IMR-90 (cell line): Measurements from ENCODE around the gene PINK1. TPM values are rescaled to one million over a fixed set of nuclear protein-coding genes. Genes with fewer than 3 reads are reported as not detected.

Experiments used
- ATAC-seq: fragments of 200-7000 bp; cut with Tn5 transposase; 2 replicates; pipeline ENCODE4 v1.9.1; 2020; ENCODE audit warnings: low read depth, mild to moderate bottlenecking, moderate library complexity
- BruUV-seq: library from RNA; stranded (reverse); fragments of 400-500 nt; replicated peaks from 2 replicates; lab custom pipeline; 2021; lab: Mats Ljungman, UMichigan
- CTCF ChIA-PET: fragments of 300-600 bp; formaldehyde crosslinking; extraction: SDS; loops from one replicate; lab custom pipeline; 2021; ENCODE audit warnings: antibody characterized with exemption; lab: Yijun Ruan, JAX
- POLR2A ChIA-PET: fragments of 300-600 bp; sonication (Branson Sonifier 250); formaldehyde crosslinking; loops from one replicate; lab custom pipeline; 2022; ENCODE audit warnings: antibody characterized with exemption; ENCODE audit not compliant: unreplicated experiment; lab: Charles Lee
- DNase-seq: peaks from one replicate; pipeline ENCODE4 v3.0.0; 2013
- H2AFZ ChIP-seq: replicated peaks from 2 replicates; pipeline ENCODE3; 2013; ENCODE audit warnings: low read length, mild to moderate bottlenecking; ENCODE audit not compliant: poor library complexity
- H2AK5ac ChIP-seq: 2 replicates; pipeline ENCODE4 v1.6.1; 2013; ENCODE audit warnings: low read depth, low read length, inconsistent platforms
- H2AK9ac ChIP-seq: replicated peaks from 2 replicates; pipeline ENCODE3; 2013; ENCODE audit warnings: mild to moderate bottlenecking, low read depth, low read length, moderate library complexity; ENCODE audit not compliant: poor library complexity
- H2BK120ac ChIP-seq: 2 replicates; pipeline ENCODE4 v1.6.1; 2013; ENCODE audit warnings: low read depth, low read length, inconsistent platforms
- H2BK15ac ChIP-seq: 3 replicates; pipeline ENCODE4 v1.6.1; 2013; ENCODE audit warnings: low read depth, low read length, inconsistent platforms
- H2BK20ac ChIP-seq: 2 replicates; pipeline ENCODE4 v1.6.1; 2013; ENCODE audit warnings: low read depth, mild to moderate bottlenecking, inconsistent platforms, low read length, moderate library complexity
- H2BK5ac ChIP-seq: 2 replicates; pipeline ENCODE4 v1.6.1; 2013; ENCODE audit warnings: mild to moderate bottlenecking, low read depth, low read length, inconsistent platforms; ENCODE audit not compliant: poor library complexity, severe bottlenecking
- H3K14ac ChIP-seq: replicated peaks from 2 replicates; pipeline ENCODE4 v1.6.1; 2013; ENCODE audit warnings: low read depth, low read length, inconsistent platforms
- H3K18ac ChIP-seq: 2 replicates; pipeline ENCODE4 v1.6.1; 2013; ENCODE audit warnings: low read depth, low read length, control low read depth
- H3K23ac ChIP-seq: 2 replicates; pipeline ENCODE4 v1.6.1; 2013; ENCODE audit warnings: low read depth, low read length, inconsistent platforms
- H3K27ac ChIP-seq: 2 replicates; pipeline ENCODE4 v1.5.1; 2013; ENCODE audit warnings: mild to moderate bottlenecking, control low read depth, low read length; ENCODE audit not compliant: insufficient read depth
- H3K27me3 ChIP-seq: 2 replicates; pipeline ENCODE4 v1.6.1; 2013; ENCODE audit warnings: low read length; ENCODE audit not compliant: control insufficient read depth, insufficient read depth
- H3K36me3 ChIP-seq: 2 replicates; pipeline ENCODE4 v1.6.1; 2013; ENCODE audit warnings: low read length, mixed read lengths; ENCODE audit not compliant: control insufficient read depth, insufficient read depth
- H3K4ac ChIP-seq: 2 replicates; pipeline ENCODE4 v1.6.1; 2013; ENCODE audit warnings: low read depth, low read length, inconsistent platforms
- H3K4me1 ChIP-seq: 2 replicates; pipeline ENCODE4 v1.6.1; 2013; ENCODE audit warnings: low read length, mixed read lengths; ENCODE audit not compliant: control insufficient read depth, insufficient read depth
- H3K4me2 ChIP-seq: 2 replicates; pipeline ENCODE4 v1.6.1; 2013; ENCODE audit warnings: low read depth, mild to moderate bottlenecking, control low read depth, low read length, moderate library complexity
- H3K4me3 ChIP-seq: 2 replicates; pipeline ENCODE4 v1.5.1; 2013; ENCODE audit warnings: low read depth, mild to moderate bottlenecking, control low read depth, low read length, moderate library complexity; ENCODE audit not compliant: insufficient read depth
- H3K56ac ChIP-seq: 2 replicates; pipeline ENCODE4 v1.6.1; 2013; ENCODE audit warnings: low read length, inconsistent platforms; ENCODE audit not compliant: insufficient read depth; ENCODE audit errors: extremely low read depth
- H3K79me1 ChIP-seq, 2 experiments: 2 replicates each; pipeline ENCODE4 v1.6.1; 2013; ENCODE audit warnings: low read length in 2 of 2, inconsistent platforms in 1 of 2, low read depth in 1 of 2
- H3K9ac ChIP-seq: 2 replicates; pipeline ENCODE4 v1.6.1; 2013; ENCODE audit warnings: low read depth, low read length, control low read depth
- H3K9me1 ChIP-seq: 2 replicates; pipeline ENCODE4 v1.6.1; 2013; ENCODE audit warnings: low read length, inconsistent platforms; ENCODE audit not compliant: insufficient read depth
- H3K9me3 ChIP-seq: 2 replicates; pipeline ENCODE4 v1.6.1; 2013; ENCODE audit warnings: low read length; ENCODE audit not compliant: control insufficient read depth, insufficient read depth
- H4K20me1 ChIP-seq: 2 replicates; pipeline ENCODE4 v1.6.1; 2013; ENCODE audit warnings: low read length, inconsistent platforms; ENCODE audit not compliant: insufficient read depth
- H4K5ac ChIP-seq: 2 replicates; pipeline ENCODE4 v1.6.1; 2013; ENCODE audit warnings: mild to moderate bottlenecking, low read depth, low read length, control low read depth
- H4K8ac ChIP-seq, 2 experiments: 2 replicates each; pipeline ENCODE4 v1.6.1; 2013; ENCODE audit warnings: low read depth in 2 of 2, low read length in 2 of 2, control low read depth in 1 of 2, inconsistent platforms in 1 of 2
- H4K91ac ChIP-seq: 2 replicates; pipeline ENCODE4 v1.6.1; 2013; ENCODE audit warnings: low read depth, low read length, inconsistent platforms; ENCODE audit not compliant: insufficient read depth
- BHLHE40 ChIP-seq: fragments of 150-350 bp; IDR thresholded peaks from 2 replicates; pipeline ENCODE4 v1.6.1; 2016; ENCODE audit warnings: mild to moderate bottlenecking, low read depth, low read length
- CEBPB ChIP-seq: IDR thresholded peaks from 2 replicates; pipeline ENCODE4 v1.6.1; 2012; ENCODE audit warnings: low read depth, low read length, improper control_type of control experiment
- CHD1 ChIP-seq: IDR thresholded peaks from 2 replicates; pipeline ENCODE4 v1.6.1; 2012; ENCODE audit warnings: low read depth, low read length, improper control_type of control experiment
- CTCF ChIP-seq: conservative IDR thresholded peaks from 2 replicates; pipeline ENCODE4 v1.5.1; 2012; ENCODE audit warnings: mild to moderate bottlenecking, low read depth, low read length, improper control_type of control experiment
- FOS ChIP-seq: fragments of 150-350 bp; IDR thresholded peaks from 2 replicates; pipeline ENCODE4 v1.6.1; 2016; ENCODE audit warnings: low read depth, low read length
- MAFK ChIP-seq: IDR thresholded peaks from 2 replicates; pipeline ENCODE4 v1.6.1; 2012; ENCODE audit warnings: low read depth, low read length, improper control_type of control experiment
- MAZ ChIP-seq: IDR thresholded peaks from 2 replicates; pipeline ENCODE4 v1.6.1; 2012; ENCODE audit warnings: low read depth, mild to moderate bottlenecking, low read length, improper control_type of control experiment, moderate library complexity, borderline replicate concordance
- MXI1 ChIP-seq: IDR thresholded peaks from 2 replicates; pipeline ENCODE4 v1.6.1; 2012; ENCODE audit warnings: low read depth, mild to moderate bottlenecking, low read length, moderate library complexity, borderline replicate concordance
- NFE2L2 ChIP-seq: fragments of 150-350 bp; IDR thresholded peaks from 2 replicates; pipeline ENCODE4 v1.6.1; 2016; ENCODE audit warnings: low read depth, mild to moderate bottlenecking, low read length
- POLR2A ChIP-seq: IDR thresholded peaks from 2 replicates; pipeline ENCODE4 v1.6.1; 2012; ENCODE audit warnings: mild to moderate bottlenecking, low read depth, low read length
- RAD21 ChIP-seq: IDR thresholded peaks from 2 replicates; pipeline ENCODE4 v1.6.1; 2012; ENCODE audit warnings: low read length, improper control_type of control experiment
- RCOR1 ChIP-seq: IDR thresholded peaks from 2 replicates; pipeline ENCODE4 v1.6.1; 2012; ENCODE audit warnings: mild to moderate bottlenecking, low read length, improper control_type of control experiment; ENCODE audit not compliant: insufficient replicate concordance
- RFX5 ChIP-seq: IDR thresholded peaks from 2 replicates; pipeline ENCODE4 v1.8.0; 2012; ENCODE audit warnings: low read depth, mild to moderate bottlenecking, low read length, moderate library complexity
- SMC3 ChIP-seq: fragments of 150-350 bp; IDR thresholded peaks from 2 replicates; pipeline ENCODE4 v1.6.1; 2016; ENCODE audit warnings: low read depth, mild to moderate bottlenecking, antibody characterized with exemption, low read length, moderate library complexity
- USF2 ChIP-seq: fragments of 150-350 bp; IDR thresholded peaks from 2 replicates; pipeline ENCODE4 v1.6.1; 2017; ENCODE audit warnings: mild to moderate bottlenecking, antibody characterized with exemption, low read length, low read depth
- WGBS, 2 experiments: methylation state at CpG; one replicate each; pipeline versions ENCODE4 v1.1.5 to v1.1.7; 2013; ENCODE audit warnings: missing lambda C conversion rate in 2 of 2; ENCODE audit not compliant: insufficient read length in 1 of 2; ENCODE audit errors: extremely low coverage in 2 of 2; 5-methylcytosine and 5-hydroxymethylcytosine counted together
- dilution Hi-C: fragments of 300-500 bp; cut with HindIII; formaldehyde crosslinking; loops from one replicate; pipeline ENCODE4 v1.14.3; 2018; ENCODE audit warnings: low sequenced_read_pairs; ENCODE audit not compliant: unreplicated experiment
- in situ Hi-C: fragments of 300-500 bp; cut with MboI; formaldehyde crosslinking; loops from 3 replicates; pipeline ENCODE4 v1.14.3; 2019; ENCODE audit warnings: low sequenced_read_pairs, inconsistent platforms, mixed read lengths
- intact Hi-C: fragments of 100-400 bp; cut with micrococcal nuclease; formaldehyde crosslinking; loops from 2 replicates; pipeline ENCODE4 v1.10.0; 2022
- polyA plus RNA-seq, 3 experiments: library from polyadenylated mRNA; depleted of rRNA; stranded (reverse); fragments of >200 nt; gene quantifications; 2 replicates each; pipeline ENCODE4 v1.2.3, GENCODE V29; 2012; ENCODE audit warnings: low replicate concordance in 1 of 3
- total RNA-seq: library from RNA; depleted of rRNA; stranded (reverse); fragments of >200 nt; gene quantifications from 2 replicates; pipeline ENCODE4 v1.2.3, GENCODE V29; 2012
- TF ChIP-seq, protein P1 (sequence below): fragments of 150-350 bp; IDR thresholded peaks from 2 replicates; pipeline ENCODE4 v1.6.1; 2016; ENCODE audit warnings: low read depth, mild to moderate bottlenecking, low read length, moderate library complexity, borderline replicate concordance

PINK1 gene
- total and polyA plus RNA-seq, 2 of the 4 experiments (the other 2 are of a cell fraction): 52.9 to 55.2 TPM

- no peak overlapping the region for H3K18ac ChIP-seq
- no TSS peak for BruUV-seq
- no peak for DNase-seq
- H2BK15ac ChIP-seq: no peak overlapping the region
- no peak overlapping the region for H2AK9ac ChIP-seq
- H3K4ac ChIP-seq: no peak overlapping the region
- no peak overlapping the region for H4K8ac ChIP-seq
- H2BK5ac ChIP-seq: no peak overlapping the region
- ATAC-seq: no peak
- no peak overlapping the region for H4K5ac ChIP-seq
- no peaks in the 10 kb centered on the region for H3K79me1 ChIP-seq
- TF ChIP-seq SMC3 (no peak), MAFK (no peak), USF2 (no peak), BHLHE40 (no peak), NFE2L2 (no peak), MXI1 (no peak), FOS (no peak), RAD21 (no peak), RFX5 (no peak), CEBPB (no peak), MAZ (no peak), CHD1 (no peak), CTCF (no peak), POLR2A (no peak), RCOR1 (no peak)
- TF ChIP-seq, protein P1, sequence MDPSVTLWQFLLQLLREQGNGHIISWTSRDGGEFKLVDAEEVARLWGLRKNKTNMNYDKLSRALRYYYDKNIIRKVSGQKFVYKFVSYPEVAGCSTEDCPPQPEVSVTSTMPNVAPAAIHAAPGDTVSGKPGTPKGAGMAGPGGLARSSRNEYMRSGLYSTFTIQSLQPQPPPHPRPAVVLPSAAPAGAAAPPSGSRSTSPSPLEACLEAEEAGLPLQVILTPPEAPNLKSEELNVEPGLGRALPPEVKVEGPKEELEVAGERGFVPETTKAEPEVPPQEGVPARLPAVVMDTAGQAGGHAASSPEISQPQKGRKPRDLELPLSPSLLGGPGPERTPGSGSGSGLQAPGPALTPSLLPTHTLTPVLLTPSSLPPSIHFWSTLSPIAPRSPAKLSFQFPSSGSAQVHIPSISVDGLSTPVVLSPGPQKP: no peak
- in situ Hi-C loops (no loop called here), dilution Hi-C loops (no loop called here), intact Hi-C loops (no loop called here)
- no peak overlapping the region for H2AFZ ChIP-seq
- no peaks in the 10 kb centered on the region for H4K20me1 ChIP-seq
- H3K4me3 ChIP-seq: no peak overlapping the region
- no CpG with 5 or more reads among the region's 6 CpGs for WGBS, 2 experiments
- peaks cover 13% of the 10 kb centered on the region for H3K4me1 ChIP-seq
- peaks cover 14% of the 10 kb centered on the region for H3K9me1 ChIP-seq
- H3K14ac ChIP-seq: no peak overlapping the region
- H3K9me3 ChIP-seq: no peaks in the 10 kb centered on the region
- no peak overlapping the region for H2AK5ac ChIP-seq
- no peak overlapping the region for H3K9ac ChIP-seq
- no peaks in the 10 kb centered on the region for H3K27me3 ChIP-seq
- H2BK120ac ChIP-seq: no peak overlapping the region
- H3K23ac ChIP-seq: no peak overlapping the region
- no peaks in the 10 kb centered on the region for H3K36me3 ChIP-seq
- ChIA-PET POLR2A (no interaction called here), CTCF (no interaction called here)
- no peak overlapping the region for H3K27ac ChIP-seq
- H4K91ac ChIP-seq: no peak overlapping the region
- no peak overlapping the region for H2BK20ac ChIP-seq
- no peak overlapping the region for H3K56ac ChIP-seq
- H3K4me2 ChIP-seq: no peak overlapping the region
Measured at GRCh38 chr1:20609541-20609940, 23.7 kb upstream of the PINK1 start.
